ENCODE data around the gene CRYGC. TPM values are rescaled to one million over a fixed set of nuclear protein-coding genes. Genes with fewer than 3 reads are reported as not detected.
A peak's percentile ranks its signal among the peaks of the same experiment; 100 is the strongest.

The CRYGC gene
- total and polyA plus RNA-seq, 2 donors (not counting 1 experiment from before 2014, with no cell fraction given) = not detected

GRCh38 chr2:208096080-208096479 is 33.5 kb downstream of the CRYGC start:
- no peak overlapping the region for H3K4me2 ChIP-seq (ENCODE audit: extremely low read depth, insufficient read depth, low read length)
- no peak overlapping the region for H3K4me3 ChIP-seq (replicated peaks in 1 of 4; ENCODE audit: control extremely low read depth in 1 of 4, insufficient read depth in 1 of 4, low read depth in 3 of 4, low read length in 4 of 4)
- TF ChIP-seq CTCF (conservative IDR thresholded peaks at IDR 0.05 in 1 of 2, IDR thresholded peaks at IDR 0.05 in 1 of 2; ENCODE audit: low read depth in 1 of 2, low read length in 2 of 2) (no peak), EZH2 (IDR thresholded peaks at IDR 0.05; ENCODE audit: low read length, missing control alignments) (no peak)
- H3K9me3 ChIP-seq (ENCODE audit: control insufficient read depth, insufficient read depth, low read depth, low read length) = no peaks in the 10 kb centered on the region
- no peaks in the 10 kb centered on the region for H3K36me3 ChIP-seq (ENCODE audit: control insufficient read depth, insufficient read depth, low read length)
- H3K79me2 ChIP-seq (ENCODE audit: control insufficient read depth, insufficient read depth, low read length) = no peaks in the 10 kb centered on the region
- H4K20me1 ChIP-seq (ENCODE audit: control insufficient read depth, extremely low read depth, insufficient read depth, low read length) = no peaks in the 10 kb centered on the region
- no peak for DNase-seq (ENCODE audit: low read depth in 2 of 2)
- H3K9ac ChIP-seq (ENCODE audit: insufficient read depth, low read length) = no peak overlapping the region
- H3K27me3 ChIP-seq (ENCODE audit: control insufficient read depth, insufficient read depth, low read length) = no peaks in the 10 kb centered on the region
- no peak overlapping the region for H2AFZ ChIP-seq (ENCODE audit: low read length)
- no peaks in the 10 kb centered on the region for H3K4me1 ChIP-seq (ENCODE audit: control insufficient read depth, extremely low read depth, insufficient read depth, low read length)
- no peak overlapping the region for H3K27ac ChIP-seq (ENCODE audit: insufficient read depth, low read length)

DNA sequence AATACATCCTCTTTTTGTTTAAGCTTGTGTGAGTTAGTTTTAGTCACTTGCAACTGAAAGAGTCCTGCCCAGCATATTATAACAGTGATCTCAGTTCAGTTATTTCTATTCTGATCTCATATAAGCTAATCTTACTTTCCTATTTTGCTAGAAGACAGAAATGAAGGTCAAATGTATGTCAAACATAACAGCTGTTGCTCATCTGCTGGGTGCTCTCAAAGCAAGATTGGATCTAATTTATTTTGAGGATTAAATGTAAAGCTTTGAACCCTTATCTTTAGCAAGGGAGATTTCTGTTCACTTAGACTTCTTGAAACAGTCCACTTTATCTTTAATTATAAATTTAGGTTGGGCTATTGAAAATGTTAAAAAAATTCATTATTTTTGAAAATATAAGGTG is 36.5 kb downstream of the CRYGC start:
- DNase-seq (ENCODE audit: low read depth in 2 of 2) = no peak
- Histone ChIP-seq H3K4me2 (ENCODE audit: extremely low read depth, insufficient read depth, low read length) (no peak overlapping the region), H3K4me3 (replicated peaks in 1 of 4; ENCODE audit: control extremely low read depth in 1 of 4, insufficient read depth in 1 of 4, low read depth in 3 of 4, low read length in 4 of 4) (no peak overlapping the region), H3K36me3 (ENCODE audit: control insufficient read depth, insufficient read depth, low read length) (no peaks in the 10 kb centered on the region), H3K4me1 (ENCODE audit: control insufficient read depth, extremely low read depth, insufficient read depth, low read length) (no peaks in the 10 kb centered on the region), H4K20me1 (ENCODE audit: control insufficient read depth, extremely low read depth, insufficient read depth, low read length) (no peaks in the 10 kb centered on the region), H3K27me3 (ENCODE audit: control insufficient read depth, insufficient read depth, low read length) (no peaks in the 10 kb centered on the region), H3K9me3 (ENCODE audit: control insufficient read depth, insufficient read depth, low read depth, low read length) (no peaks in the 10 kb centered on the region), H2AFZ (ENCODE audit: low read length) (no peak overlapping the region), H3K27ac (ENCODE audit: insufficient read depth, low read length) (no peak overlapping the region), H3K79me2 (ENCODE audit: control insufficient read depth, insufficient read depth, low read length) (no peaks in the 10 kb centered on the region), H3K9ac (ENCODE audit: insufficient read depth, low read length) (no peak overlapping the region)
- no peak for TF ChIP-seq CTCF (conservative IDR thresholded peaks at IDR 0.05 in 1 of 2, IDR thresholded peaks at IDR 0.05 in 1 of 2; ENCODE audit: low read depth in 1 of 2, low read length in 2 of 2)
- TF ChIP-seq EZH2 (IDR thresholded peaks at IDR 0.05; ENCODE audit: low read length, missing control alignments) = no peak

GRCh38 chr2:208092093-208092832 is 37.4 kb downstream of the CRYGC start:
- no peak overlapping the region for H3K4me2 ChIP-seq (ENCODE audit: extremely low read depth, insufficient read depth, low read length)
- DNase-seq (ENCODE audit: low read depth in 2 of 2) = peak in 1 of 2 donors; percentile 26

More at GRCh38 chr2:208092093-208092832, 37.4 kb downstream of the CRYGC start:
- Histone ChIP-seq H3K9me3 (ENCODE audit: control insufficient read depth, insufficient read depth, low read depth, low read length) (no peaks in the 10 kb centered on the region), H3K36me3 (ENCODE audit: control insufficient read depth, insufficient read depth, low read length) (no peaks in the 10 kb centered on the region), H3K27me3 (ENCODE audit: control insufficient read depth, insufficient read depth, low read length) (no peaks in the 10 kb centered on the region), H4K20me1 (ENCODE audit: control insufficient read depth, extremely low read depth, insufficient read depth, low read length) (no peaks in the 10 kb centered on the region), H3K4me3 (replicated peaks in 1 of 4; ENCODE audit: control extremely low read depth in 1 of 4, insufficient read depth in 1 of 4, low read depth in 3 of 4, low read length in 4 of 4) (no peak overlapping the region), H3K4me1 (ENCODE audit: control insufficient read depth, extremely low read depth, insufficient read depth, low read length) (no peaks in the 10 kb centered on the region), H2AFZ (ENCODE audit: low read length) (no peak overlapping the region), H3K9ac (ENCODE audit: insufficient read depth, low read length) (no peak overlapping the region), H3K79me2 (ENCODE audit: control insufficient read depth, insufficient read depth, low read length) (no peaks in the 10 kb centered on the region), H3K27ac (ENCODE audit: insufficient read depth, low read length) (no peak overlapping the region)
- TF ChIP-seq EZH2 (IDR thresholded peaks at IDR 0.05; ENCODE audit: low read length, missing control alignments) = no peak
- no peak for TF ChIP-seq CTCF (conservative IDR thresholded peaks at IDR 0.05 in 1 of 2, IDR thresholded peaks at IDR 0.05 in 1 of 2; ENCODE audit: low read depth in 1 of 2, low read length in 2 of 2)

Measured in fibroblast of lung (primary cell).